Hematopoietic multipotent progenitor cell treated with erythropoietin and hydrocortisone succinate and interleukin-3 and kit ligand, for 4 days (in vitro differentiated cells): ENCODE results near the gene SEMA6D.
"Not testable (repeated sequence)": the region's sequence is repeated elsewhere in the genome, so short reads cannot be mapped to it uniquely, and the experiment has no call there.

Experiments
- DNase-seq: peaks from one replicate; pipeline ENCODE4 v3.0.0-alpha.2; 2015

Gene SEMA6D

DNA sequence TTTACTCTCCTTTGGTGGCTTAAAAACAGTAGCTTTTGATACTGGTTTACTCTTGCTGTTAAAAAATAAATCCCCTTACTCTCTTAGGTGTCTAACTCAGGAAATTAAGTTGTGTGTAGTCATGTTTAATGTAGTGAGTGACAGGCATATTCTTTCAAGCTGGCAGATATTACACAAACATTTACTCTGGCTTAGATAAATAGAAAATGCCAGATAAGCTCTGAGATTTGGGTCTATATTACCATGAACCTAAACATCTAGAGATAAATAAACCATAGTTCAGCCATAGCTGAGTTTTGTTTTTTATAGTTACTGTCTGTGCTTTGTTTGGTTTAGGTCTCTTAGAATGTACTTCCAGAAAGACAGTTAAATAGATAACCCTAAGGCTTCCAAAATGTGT, 2.4 kb downstream of the SEMA6D start:
- DNase-seq = no peak

- DNase-seq = no peak
These were observed 3.2 kb downstream of the SEMA6D start for GRCh38 chr15:47720555-47720954.

- DNase-seq = no peak
These were observed 4.4 kb downstream of the SEMA6D start for GRCh38 chr15:47721676-47722075.

- no peak for DNase-seq
These were observed 7.0 kb downstream of the SEMA6D start for GRCh38 chr15:47724346-47724745.

DNA sequence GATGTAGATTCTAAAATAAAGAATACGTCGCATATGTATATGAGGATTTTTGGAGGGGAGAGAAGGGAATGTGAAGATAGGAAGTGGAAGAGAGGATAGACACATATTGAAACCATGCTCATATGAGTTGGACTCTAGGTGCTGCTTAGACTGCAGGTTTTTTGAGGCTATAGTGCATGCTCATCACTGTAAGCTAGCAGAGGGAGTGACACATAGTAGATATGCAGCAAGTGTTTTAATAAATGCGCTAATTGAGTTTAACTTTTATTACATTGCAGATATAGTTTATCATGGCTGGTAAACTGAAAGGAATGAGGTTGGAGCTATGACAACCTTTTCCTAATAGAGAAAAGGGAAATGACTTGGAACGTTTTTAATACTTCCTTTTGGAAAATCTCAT, 7.7 kb downstream of the SEMA6D start:
- no peak for DNase-seq

GRCh38 chr15:47725906-47726305, 8.6 kb downstream of the SEMA6D start:
- no peak for DNase-seq

- no peak for DNase-seq
These were observed 9.1 kb downstream of the SEMA6D start for GRCh38 chr15:47726399-47726823.

- no peak for DNase-seq
These were observed 9.8 kb downstream of the SEMA6D start for GRCh38 chr15:47727137-47727536.

GRCh38 chr15:47727676-47728075, 10.4 kb downstream of the SEMA6D start:
- no peak for DNase-seq

DNA sequence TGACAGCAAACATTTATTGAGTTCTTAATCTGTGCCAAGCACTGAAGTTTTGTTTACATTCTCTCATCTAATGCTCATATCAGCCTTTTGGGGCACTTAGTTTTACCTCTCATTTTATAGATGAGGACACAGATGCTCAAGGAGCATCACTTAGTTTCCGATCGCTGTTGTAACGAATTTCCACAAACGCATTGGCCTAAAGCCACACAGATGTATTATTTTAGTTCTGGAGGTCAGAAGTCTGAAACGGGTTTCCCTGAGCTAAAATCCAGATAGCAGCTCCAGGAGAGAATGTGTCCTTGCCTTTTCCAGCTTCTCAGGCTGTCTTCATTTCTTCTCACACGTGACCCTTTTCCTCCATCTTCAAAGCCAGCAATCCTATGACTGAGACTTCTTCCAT, 11.1 kb downstream of the SEMA6D start:
- DNase-seq = no peak

DNA sequence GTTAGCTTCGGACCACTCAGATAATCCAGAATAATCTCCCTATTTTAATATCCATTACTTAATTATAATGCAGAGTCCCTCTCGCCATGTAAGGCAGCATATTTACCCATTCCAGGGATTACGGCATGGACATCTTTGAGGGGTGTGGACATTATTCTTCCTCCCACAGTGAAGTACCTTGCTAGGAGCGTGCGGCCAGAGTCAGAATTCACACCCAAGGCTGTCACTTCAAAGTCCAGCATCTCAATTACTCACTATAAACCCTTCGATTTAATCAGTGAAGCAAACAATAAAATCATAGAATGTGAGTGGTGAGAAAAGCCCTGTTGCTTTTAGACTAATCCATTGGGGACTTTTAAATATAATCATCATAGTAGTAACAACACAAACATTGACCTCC, 11.6 kb downstream of the SEMA6D start:
- DNase-seq = no peak

DNA sequence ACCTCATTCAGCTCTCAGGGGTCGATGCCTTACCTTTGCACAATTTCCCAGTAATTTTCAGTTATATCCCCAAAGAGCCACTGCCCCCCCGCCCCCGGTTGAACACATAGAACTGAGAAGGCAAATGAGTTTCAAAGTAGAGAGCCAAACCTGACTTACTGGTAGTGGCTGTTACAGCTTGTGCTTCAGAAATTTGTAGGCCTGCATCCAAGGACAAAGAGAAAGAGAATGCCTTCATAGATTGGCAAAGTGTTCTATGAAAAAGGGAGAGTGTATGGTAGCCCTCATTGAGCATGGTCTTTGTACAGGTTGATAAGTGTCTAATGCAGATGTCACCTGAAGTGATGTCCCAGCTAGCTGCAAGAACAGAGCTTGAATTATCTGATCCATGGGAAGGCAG, 13.9 kb downstream of the SEMA6D start:
- no peak for DNase-seq

GRCh38 chr15:47732248-47732647, 14.9 kb downstream of the SEMA6D start:
- DNase-seq = no peak

DNA sequence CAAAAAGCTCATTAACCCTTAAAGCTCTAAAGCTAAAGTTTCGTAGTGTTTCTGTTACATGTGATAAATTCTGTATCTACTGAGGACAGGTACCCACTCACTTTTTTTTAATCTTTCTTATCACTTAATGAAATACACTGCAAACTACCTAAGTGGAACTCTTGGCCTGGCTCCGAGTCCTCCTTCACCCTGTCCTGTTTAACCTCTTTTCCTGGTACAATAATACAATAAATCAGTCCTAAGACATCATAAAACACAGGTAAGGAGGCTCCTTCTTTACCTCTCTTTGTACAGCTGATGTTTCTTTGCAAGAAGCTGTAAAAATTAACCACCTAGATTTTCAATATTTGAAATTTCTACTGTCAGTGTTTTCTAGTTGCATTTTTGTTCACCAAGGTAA, 15.8 kb downstream of the SEMA6D start:
- no peak for DNase-seq

- peak; percentile 62 for DNase-seq
These were observed 19.0 kb downstream of the SEMA6D start for GRCh38 chr15:47736143-47736786.

- no peak for DNase-seq
These were observed 20.2 kb downstream of the SEMA6D start for GRCh38 chr15:47737477-47737876.

GRCh38 chr15:47738144-47738825, 21.0 kb downstream of the SEMA6D start:
- not testable (repeated sequence) for DNase-seq

GRCh38 chr15:47741082-47741481, 23.8 kb downstream of the SEMA6D start:
- DNase-seq = peak; percentile 52

DNA sequence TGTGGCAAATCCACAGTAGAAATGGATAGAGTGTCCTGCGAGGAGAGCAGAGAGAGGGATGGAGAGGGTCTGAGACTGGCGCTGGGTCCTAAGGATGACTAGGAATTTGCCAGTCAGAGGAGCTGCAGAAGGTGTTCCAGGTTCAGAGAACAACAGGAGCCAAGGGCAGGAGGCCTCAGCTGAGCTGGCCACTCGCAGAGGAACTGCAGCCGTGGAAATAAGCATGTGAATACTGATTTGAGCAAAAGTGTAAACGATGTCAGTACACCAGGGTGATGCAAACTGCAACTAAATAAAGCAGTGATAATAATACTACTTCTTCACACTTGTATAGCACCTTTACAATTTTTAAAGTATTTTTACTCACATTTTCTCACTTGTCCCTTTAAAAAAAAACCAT, 24.6 kb downstream of the SEMA6D start:
- no peak for DNase-seq

GRCh38 chr15:47742334-47742733, 25.0 kb downstream of the SEMA6D start:
- DNase-seq = no peak

- no peak for DNase-seq
These were observed 25.4 kb downstream of the SEMA6D start for GRCh38 chr15:47742742-47743141.

- DNase-seq = no peak
These were observed 26.1 kb downstream of the SEMA6D start for GRCh38 chr15:47743385-47743784.

- no peak for DNase-seq
These were observed 26.6 kb downstream of the SEMA6D start for GRCh38 chr15:47743886-47744285.

GRCh38 chr15:47744496-47744895, 27.2 kb downstream of the SEMA6D start:
- DNase-seq = no peak

DNA sequence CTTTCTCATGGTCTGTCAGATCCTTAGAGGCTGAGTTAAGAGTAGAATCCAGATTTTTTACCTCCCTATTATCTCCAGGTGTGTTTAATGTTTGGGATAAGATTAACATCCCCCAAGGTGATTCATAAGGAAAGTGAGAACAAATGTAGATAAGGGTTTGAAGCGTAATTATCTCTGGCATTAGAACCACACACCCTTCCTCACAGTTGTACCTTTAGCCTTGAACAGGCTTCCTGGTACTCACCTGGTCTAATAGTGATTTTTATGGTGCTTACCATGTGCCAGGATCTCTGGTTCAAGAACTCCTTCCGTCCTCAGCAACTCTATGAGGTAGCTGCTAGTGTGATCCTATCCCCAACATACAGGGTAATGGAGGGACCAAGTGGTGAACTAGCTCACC, 27.7 kb downstream of the SEMA6D start:
- no peak for DNase-seq
